GM21528 (cell line): ENCODE results near the gene SPG11.

Experiments
- ATAC-seq: cut with Tn5 transposase; IDR thresholded peaks from one replicate; pipeline ENCODE4 v1.9.1; 2021; ENCODE audit warnings: mild to moderate bottlenecking, moderate library complexity; ENCODE audit not compliant: unreplicated experiment, low FRiP score

Gene SPG11

DNA sequence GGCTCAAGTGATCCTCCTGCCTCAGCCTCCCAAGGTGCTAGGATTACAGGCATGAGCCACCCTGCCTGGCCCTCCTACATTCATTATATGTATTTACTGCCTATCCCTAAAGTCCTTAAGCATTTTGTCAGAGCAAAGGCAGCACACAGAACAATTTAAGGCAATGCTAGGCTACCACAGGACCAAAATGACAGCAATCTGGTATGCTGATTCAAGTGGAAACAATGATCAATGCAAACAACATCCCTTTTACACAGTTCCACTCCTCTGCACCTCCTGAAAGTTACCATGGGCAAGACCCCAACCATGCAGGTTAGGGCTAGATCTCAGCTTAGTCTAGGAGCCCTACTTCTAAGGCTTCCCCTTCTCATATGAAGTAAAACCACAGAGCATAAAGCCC is 40.3 kb downstream of the SPG11 start:
- ATAC-seq = no peak

DNA sequence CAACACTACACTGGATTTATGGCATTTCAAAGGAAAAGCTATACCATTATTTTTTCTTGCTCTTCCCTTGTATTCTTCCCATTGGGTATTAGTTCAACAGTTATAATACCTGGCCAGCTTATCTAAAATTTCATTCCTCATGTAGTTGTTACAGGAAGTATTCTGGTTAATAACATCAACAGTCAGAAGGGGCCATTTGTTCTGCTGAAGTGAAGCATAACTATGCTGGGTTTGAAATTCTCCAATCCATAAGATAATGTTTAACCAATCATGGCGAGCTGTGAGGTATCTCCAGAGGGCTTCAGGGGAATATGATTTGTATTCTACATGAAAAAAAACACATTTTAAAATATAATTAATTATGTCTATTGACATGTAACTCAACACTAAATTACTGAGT is 43.4 kb downstream of the SPG11 start:
- no peak for ATAC-seq

DNA sequence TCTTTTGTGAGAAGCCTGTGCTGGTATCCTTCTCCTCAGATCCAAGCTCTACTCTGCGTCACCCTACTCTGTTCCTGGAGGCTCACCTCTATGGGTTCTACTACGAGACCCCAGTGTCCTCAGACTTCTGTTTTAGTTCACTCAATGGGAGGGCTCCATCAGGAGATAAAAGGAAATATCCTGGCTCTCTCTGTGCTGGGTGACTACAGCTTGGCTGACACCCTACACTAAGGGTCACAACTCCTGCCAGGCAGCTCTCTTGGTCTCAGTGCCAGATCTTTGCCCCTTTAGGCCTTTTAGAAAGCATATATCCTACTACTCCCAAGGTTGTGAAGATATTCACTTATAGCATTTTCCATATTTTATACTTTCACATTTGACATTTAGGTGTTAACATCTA is 46.5 kb downstream of the SPG11 start:
- ATAC-seq = no peak

DNA sequence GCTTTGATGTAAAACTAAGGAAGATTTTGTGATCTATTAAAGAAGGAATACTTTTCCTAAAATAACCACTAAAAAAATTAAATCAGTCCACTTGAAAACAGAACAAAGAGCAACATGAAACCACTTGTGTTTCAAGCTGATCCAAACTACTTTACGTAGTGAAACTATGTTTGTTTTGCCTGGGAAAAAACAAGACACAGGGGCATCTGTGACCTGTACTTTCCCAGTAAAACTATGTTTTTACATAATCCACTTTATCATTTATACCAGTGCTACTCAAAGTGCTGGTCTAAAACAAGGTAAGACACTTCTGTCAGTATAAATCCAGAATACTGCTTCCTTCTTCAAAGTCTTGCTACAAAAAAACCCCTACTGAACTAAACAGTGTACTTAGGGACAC is 56.7 kb downstream of the SPG11 start:
- no peak for ATAC-seq

DNA sequence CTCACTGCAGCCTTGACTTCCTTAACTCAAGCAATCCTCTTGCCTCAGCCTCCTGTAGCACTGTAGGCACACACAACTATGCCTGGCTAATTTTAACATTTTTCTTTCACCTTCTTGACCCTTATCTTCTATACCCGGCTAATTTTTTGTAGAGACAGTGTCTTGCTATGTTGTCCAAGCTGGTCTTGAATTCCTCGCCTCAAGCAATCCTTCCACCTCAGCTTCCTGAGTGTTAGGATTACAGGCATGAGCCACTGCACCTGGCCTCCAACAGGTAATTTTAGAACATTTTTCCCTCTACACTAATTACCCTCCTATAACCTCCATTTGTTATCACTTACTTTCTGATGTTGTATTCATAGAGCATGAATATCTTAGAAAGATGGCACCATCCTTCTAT is 60.3 kb downstream of the SPG11 start:
- no peak for ATAC-seq

DNA sequence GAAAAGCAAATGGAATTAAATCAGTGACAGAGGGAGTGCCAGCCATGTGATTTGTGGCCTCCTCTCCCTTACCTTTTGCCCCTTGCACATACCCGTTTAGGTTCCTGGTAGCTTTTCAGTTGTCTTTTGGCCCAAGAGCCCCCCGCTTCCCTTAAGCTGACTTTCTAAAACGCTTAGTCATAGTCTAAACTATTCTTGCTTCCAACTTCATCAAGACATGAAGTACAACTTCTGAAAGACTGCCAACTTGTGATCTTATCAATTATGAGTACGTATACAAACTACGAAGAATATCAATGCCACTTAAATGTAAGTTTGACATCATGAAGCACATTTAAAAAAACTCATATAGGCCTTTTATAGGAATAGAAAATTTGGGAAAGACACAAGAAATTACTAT is 64.6 kb downstream of the SPG11 start:
- ATAC-seq = no peak

DNA sequence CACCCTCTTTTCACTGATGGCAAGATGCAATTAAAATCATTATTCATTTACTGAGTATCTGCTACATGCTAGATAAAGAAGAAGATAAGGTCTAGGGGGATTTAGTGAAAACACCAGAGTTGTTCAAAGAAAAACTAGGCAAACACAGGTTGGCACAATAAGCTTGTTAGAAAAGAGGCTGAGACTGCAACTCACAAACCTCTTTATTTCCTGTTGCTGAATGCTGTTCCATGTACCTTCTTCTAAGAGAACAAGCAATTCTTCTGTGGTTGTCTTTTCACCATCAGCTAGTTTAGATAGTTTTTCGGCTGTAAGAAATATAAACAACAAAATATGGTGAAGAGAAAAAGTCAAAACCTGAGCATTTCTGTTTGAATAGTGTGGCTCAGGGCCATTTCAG is 65.4 kb downstream of the SPG11 start:
- ATAC-seq = no peak

DNA sequence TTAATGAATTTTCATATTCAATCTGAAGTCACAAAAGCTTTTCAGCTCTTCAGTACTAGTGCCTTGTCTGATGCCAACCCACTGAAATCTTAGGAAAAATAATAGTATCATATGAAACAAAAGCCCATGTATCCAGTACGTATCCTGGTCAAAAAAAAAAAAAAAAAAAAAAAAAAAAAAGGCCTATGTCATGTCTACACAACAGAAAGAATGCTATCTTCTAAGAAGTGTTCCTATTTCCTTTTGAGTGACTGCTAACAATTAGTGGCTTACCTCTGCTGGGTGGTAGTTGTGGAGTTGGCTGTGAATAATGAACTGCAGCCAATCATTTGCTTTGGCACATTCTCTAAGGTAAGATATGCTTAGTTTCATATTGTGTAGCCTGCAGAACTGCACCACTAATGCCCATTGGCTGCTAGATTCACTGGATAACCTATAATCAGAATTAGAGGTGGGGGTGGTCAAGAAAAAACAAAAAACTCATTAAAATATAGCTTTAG is 66.9 kb downstream of the SPG11 start:
- ATAC-seq = no peak

DNA sequence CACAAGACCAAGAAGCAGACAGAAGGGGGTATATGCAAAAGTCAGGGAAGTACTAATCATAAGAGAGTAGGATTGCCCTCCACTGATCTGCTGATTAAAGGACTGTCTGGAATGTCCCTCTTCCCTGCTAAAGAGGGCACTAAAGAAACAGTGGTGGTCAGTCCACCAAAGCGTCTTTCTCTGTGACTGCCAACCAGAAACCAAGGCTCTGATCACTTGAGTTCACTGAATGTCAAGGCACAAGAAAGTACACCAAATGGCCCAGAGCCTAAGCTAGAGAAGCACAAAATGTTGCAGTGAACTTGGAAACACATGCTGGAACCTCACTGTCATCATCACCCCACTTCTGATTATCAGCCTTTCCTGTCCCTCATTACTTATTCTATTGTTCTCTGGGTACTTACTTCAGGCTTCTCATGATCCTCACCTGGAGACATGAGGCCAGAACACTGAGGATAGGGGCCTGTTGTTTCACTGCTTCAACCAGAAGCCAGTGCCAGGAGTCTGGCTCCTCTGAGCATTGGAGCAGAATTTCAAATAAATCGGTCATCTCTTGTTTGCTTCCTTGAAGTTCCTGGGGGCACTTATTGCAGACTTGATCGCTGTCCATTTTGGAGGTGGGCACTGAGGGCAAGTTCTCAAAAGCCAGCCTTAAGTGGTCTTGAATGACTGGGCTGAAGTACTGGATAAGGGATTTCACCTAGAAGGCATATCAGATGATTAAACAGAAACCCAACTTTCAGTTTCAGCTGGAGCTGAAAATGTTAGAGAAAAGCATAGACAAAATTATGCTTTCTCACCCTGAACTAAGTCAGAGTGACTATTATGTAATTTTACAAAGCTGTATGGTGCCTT is 67.6 kb downstream of the SPG11 start:
- no peak for ATAC-seq

DNA sequence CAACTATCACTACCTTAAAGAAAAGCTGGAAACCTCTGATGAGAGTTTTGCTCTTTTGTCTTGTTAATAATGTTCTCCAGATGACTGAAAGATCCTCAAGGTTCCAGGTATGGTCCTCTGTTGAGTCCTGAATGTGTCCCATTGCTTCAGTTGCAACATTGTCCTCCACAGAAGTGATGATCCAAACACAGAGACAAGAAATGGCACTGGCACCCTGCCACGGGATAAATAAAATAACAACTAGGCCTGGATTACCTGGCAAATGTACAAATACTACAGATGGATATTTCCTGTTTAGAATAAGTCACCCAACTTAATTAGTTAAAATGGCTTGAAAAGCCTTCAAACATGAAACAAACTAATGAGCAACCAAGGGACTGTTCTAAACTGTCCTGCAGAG is 68.2 kb downstream of the SPG11 start:
- ATAC-seq = no peak

DNA sequence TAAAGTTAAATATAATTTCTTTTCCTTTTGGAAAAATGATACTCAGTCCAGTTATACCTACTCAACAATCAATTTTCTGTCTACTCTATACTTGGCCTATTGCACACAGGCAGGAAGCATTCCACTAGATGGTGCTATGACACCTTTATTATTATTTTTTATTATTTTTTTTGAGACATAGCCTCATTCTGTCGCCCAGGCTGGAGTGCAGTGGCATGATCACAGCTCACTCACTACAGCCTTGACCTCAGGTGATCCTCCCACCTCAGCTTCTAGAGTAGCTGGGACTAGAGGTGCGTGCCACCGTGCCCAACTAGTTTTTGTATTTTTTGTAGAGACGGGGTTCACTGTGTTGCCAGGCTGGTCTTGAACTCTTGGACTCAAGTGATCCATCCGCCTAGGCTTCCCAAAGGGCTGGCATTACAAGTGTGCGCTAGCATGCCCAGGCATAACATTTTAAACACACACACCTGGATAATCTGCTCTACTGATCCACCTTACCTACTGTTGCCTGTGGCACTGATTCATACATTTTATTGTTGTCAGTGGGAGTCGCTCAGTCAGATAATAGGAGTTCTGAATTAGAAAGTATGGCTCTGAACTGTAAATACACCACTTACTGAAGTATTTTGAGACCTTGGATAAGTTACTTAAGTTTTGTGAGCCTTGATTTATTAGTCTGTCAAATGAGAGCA is 70.3 kb downstream of the SPG11 start:
- no peak for ATAC-seq

DNA sequence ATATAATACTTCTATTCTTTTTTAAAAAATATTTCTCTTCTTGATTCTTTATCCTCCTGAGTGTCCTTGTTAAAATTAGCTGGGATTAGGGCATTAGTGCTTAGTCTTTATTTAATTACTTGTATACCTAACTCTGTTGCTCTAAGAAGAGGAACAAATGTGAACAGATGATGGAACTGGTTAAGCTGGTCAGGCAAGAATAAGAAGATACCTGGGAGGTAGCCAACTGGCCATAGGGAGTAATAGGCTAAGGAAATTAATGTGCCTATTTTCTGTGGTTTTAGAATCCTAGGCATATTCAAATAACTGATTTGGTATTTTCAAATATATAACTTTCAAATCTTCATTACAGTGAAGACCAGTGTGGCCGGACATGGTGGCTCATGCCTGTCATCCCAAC is 72.1 kb downstream of the SPG11 start:
- ATAC-seq = no peak

DNA sequence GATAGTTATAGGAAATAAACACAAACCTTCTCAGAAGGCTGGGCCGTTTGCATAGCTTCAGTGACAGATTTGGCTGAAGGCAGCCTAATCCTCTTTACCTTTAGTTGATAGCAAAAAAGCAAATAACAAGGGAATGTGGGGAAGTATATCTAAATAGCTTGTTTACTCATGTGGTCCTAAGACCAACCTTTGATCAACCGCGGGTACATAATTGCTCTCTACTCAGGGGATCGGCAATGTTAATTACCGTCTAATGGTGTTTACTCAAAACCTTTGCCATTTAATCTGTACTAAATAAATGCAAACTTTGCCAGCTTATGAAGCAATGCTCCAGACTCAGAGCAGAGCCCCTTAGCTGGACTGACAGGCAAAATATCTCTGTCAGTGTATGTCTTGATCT is 74.9 kb downstream of the SPG11 start:
- ATAC-seq = no peak

DNA sequence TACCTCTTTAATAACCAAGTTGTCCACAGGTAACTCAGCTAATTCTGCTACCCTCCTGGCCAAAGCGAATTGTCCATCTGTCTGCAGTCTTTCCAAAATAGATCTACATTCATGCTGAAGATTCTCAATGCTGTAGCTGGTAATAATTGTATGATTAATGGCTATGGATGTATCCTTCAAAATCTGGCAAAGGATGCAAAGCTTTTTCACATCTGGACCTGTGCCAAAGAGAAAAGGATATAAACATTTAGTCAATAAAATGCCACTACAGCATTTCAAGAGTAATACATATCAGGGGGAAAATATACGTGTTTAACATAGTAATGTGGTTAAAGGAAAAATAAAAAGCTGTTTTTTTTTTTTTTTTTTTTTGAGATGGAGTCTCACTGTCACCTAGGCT is 77.8 kb downstream of the SPG11 start:
- no peak for ATAC-seq

DNA sequence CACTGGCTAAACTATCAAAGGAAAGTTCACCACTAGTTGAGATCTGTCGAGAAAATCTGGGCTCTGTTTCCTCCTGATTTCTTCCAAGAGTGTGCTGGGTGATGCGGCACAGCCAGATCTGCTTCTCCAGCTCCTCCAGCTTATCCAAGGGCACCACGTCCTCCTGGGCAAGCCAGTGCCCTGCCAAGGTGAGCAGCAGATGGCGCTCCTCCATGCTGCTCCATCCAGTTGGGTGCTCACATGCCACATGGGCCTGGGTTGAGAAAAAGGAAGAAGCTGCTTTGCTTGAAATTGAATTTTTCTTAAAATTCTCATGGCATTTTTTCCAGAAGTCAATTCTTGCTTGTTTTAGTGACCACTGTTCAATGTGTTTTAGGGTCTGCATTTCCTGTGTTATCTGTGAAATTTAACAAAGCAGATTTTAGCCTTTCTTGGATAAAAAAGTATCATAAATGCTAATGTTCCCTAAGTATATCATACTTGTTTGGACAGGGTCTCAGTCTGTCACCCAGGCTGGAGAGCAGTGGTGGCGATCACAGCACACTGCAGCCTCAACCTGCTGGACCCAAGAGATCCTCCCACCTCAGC is 79.2 kb downstream of the SPG11 start:
- no peak for ATAC-seq

DNA sequence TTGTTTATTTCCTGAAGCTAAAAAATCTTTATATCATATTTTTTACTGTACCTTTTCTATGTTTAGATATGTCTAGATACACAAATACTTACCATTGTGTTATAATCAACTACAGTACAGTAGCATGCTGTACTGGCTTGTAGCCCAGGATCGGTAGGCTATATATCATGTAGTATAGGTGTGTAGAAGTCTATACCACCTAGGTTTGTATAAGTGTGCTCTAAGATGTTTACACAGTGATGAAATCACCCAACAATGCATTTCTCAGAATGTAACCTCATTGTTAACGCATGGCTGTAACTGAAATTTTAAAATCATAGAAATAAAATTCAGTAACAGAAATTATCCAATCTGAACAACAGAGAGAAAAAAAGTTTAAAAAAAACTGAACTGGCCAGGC is 83.4 kb downstream of the SPG11 start:
- no peak for ATAC-seq

DNA sequence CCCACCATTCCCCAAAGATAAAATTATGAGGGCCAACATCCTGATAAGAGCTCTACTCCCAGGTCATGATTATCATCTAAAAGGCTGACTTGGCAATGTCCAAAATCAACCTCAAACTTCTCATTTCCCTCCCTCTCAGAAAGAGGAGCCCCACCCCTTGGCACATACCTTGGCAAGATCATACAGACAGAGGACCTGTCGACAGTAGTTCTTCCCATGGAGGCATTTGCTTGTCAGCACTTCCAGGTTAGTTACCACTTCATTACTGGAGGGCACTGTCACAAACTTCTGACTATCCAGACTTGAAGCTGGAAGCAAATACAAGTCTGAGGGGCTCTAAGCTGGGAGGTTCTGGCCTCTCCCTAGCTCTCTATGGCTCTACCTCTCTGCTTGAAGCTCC is 88.7 kb downstream of the SPG11 start:
- ATAC-seq = no peak

DNA sequence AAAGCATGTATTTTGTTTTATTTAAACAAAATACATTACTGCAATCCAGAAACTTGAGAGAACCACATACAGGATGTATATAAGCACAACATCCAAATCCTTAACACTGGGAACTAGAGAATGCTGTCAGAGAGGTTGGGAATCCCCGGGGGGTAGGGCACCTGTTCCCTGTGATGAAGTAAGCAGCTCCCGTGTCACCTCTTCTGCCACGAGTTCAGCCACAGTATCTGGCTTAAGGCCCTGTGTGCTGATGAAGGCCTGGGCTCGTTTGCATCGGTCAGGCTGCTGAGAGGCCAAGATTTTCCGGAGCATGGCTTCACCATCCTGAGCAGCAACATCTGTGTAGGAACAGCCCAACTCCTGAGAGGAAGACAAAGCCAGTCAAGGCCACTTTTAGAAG is 90.1 kb downstream of the SPG11 start:
- no peak for ATAC-seq

DNA sequence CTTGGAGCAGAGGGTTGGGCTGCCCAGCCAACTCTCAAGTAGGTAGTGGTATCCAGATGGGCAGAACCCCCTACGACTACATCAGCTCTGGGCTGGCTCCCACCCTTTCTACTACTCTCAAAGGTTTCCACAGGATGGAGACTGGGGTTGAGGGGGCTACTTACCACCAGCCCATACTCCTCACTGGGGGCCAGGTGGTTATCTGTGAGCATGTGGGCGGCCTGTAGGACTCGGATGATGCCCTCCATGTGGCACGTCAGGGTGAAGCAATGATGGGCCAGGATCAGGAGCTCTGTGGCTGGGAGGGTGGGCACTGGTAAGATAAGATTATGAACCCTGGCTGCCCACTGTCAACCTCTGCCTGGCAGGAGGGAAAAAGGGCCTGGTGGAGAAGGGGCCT is 93.1 kb downstream of the SPG11 start:
- ATAC-seq = no peak

DNA sequence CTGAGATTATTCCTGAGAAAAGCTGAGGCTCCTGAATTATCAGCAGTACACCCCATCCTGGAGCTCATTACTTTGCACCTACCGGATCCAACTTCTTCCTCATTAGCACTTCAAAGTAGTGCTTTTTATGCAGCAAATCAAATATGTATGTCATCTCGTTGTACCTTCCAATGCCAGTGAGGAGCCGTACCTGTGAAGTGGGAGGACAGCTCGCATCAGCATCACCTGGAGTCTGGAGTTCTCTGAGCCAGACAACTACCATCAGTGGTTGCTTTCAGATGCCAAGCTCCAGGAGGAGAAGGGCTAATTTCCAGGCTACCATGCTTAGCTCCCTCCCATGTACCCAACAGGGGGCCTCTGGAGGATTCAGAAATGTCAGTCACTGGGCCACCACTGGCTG is 94.1 kb downstream of the SPG11 start:
- ATAC-seq = no peak

DNA sequence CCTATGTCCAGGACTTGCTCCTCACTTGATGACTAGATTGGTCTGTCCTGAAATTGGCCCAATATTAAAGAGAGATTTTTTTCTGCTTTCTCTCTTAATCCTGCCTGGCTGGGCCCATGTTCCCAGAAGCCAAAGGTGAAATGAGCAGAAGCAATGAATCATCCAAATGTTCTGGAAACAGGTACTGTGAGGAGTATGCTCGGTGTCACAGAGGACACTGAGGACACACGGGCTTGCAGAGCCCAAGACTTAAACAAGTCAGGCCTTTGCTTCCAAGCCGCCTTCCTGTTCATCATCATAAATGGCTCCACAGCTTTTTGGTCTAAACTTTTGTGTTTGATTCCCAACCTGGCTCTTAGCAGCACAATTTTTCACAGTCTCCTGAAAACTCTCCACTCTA is 95.1 kb downstream of the SPG11 start:
- ATAC-seq = no peak

DNA sequence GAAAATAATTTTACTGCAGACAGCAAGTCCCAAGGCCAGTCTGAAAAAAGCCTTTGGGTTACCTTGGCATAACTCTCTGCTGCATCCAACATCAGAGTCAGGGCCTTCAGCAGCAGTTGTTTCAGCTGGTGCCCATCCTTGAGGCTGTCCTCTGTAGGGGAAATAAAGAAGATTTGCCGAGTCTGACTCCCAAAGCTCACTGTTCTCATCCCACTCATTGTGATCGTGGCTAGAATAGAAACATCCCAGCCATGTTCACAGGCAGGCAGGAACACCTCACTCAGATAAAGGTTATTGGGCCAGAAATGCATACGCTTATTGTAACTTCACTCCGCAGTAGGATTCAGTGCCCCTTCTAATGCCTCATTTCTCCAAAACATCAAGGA is 97.3 kb downstream of the SPG11 start:
- no peak for ATAC-seq
